Prostate gland (tissue), 2 donors: ENCODE data around the gene SLIT1.

Source experiments
- POLR2A ChIP-seq: fragments of 450-650 bp; IDR thresholded peaks from one replicate; pipeline ENCODE4 v1.6.1; 2016; ENCODE audit warnings: antibody characterized with exemption, mild to moderate bottlenecking
- POLR2AphosphoS5 ChIP-seq: sonication (generic); formaldehyde crosslinking; IDR thresholded peaks from one replicate; pipeline ENCODE4 v1.6.1; 2017; ENCODE audit warnings: antibody characterized with exemption
- TF ChIP-seq, protein P1 (sequence below), 4 experiments: fragments of 200-600 bp in 2 of 4; fragments of 450-650 bp in 2 of 4; sonication (generic) in 2 of 4; IDR thresholded peaks; 1 replicate in 3 of 4; 2 replicates in 1 of 4; pipeline ENCODE4 v1.5.1; 2016 to 2019; ENCODE audit warnings: antibody characterized with exemption in 4 of 4, mild to moderate bottlenecking in 2 of 4, moderate library complexity in 2 of 4

DNA sequence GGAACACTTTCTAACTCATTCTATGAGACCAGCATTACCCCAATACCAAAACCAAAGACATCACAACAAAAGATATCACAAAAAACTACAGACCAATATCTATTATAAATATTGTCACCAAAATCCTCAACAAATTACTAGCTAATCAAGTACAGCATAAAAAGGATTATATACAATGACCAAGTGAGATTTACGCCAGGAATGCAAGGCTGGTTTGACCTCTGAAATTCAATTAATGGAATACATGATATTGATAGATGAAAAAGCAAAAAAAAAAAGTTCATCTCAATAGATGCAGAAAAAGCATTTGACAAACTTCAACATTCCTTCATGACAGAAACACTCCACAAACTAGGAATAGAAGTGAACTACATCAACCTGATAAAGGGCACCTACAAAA, 178.3 kb downstream of the SLIT1 start:
- TF ChIP-seq, protein P1, sequence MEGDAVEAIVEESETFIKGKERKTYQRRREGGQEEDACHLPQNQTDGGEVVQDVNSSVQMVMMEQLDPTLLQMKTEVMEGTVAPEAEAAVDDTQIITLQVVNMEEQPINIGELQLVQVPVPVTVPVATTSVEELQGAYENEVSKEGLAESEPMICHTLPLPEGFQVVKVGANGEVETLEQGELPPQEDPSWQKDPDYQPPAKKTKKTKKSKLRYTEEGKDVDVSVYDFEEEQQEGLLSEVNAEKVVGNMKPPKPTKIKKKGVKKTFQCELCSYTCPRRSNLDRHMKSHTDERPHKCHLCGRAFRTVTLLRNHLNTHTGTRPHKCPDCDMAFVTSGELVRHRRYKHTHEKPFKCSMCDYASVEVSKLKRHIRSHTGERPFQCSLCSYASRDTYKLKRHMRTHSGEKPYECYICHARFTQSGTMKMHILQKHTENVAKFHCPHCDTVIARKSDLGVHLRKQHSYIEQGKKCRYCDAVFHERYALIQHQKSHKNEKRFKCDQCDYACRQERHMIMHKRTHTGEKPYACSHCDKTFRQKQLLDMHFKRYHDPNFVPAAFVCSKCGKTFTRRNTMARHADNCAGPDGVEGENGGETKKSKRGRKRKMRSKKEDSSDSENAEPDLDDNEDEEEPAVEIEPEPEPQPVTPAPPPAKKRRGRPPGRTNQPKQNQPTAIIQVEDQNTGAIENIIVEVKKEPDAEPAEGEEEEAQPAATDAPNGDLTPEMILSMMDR (IDR thresholded peaks at IDR 0.05) = no peak
- no peak for TF ChIP-seq POLR2A
- TF ChIP-seq POLR2AphosphoS5 = no peak
